CD4-positive, alpha-beta T cell (primary cell): ENCODE data around the gene MINAR2. TPM values are rescaled to one million over a fixed set of nuclear protein-coding genes. Genes with fewer than 3 reads are reported as not detected.

Experiments
- ATAC-seq: fragments of 200-7000 bp; cut with Tn5 transposase; one replicate; pipeline ENCODE4 v1.10.0; 2022; ENCODE audit warnings: mild to moderate bottlenecking; ENCODE audit not compliant: poor library complexity
- CTCF ChIA-PET: fragments of 350-600 bp; sonication (Branson Sonifier 250); formaldehyde crosslinking; loops from one replicate; lab custom pipeline; 2021; ENCODE audit warnings: antibody characterized with exemption, inconsistent platforms; lab: Charles Lee
- POLR2A ChIA-PET: fragments of 350-600 bp; sonication (Branson Sonifier 250); formaldehyde crosslinking; loops from one replicate; lab custom pipeline; 2021; ENCODE audit warnings: antibody characterized with exemption, inconsistent platforms; lab: Charles Lee
- DNase-seq, 14 experiments: peaks; one replicate each; pipeline ENCODE4 v3.0.0-alpha.2; 2013 to 2020; ENCODE audit warnings: mixed read lengths in 2 of 14
- H3K27ac ChIP-seq, 2 donors: one replicate each; pipeline versions ENCODE4 v1.5.1 to v1.7.0; 2013; ENCODE audit warnings: low read length in 2 of 2, low read depth in 1 of 2, mild to moderate bottlenecking in 1 of 2
- H3K27me3 ChIP-seq, 2 experiments: 1 replicate in 1 of 2; 2 replicates in 1 of 2; pipeline versions ENCODE4 v1.6.1 to v1.7.0; 2013; ENCODE audit warnings: low read length in 2 of 2, control low read depth in 1 of 2, mild to moderate bottlenecking in 1 of 2, moderate library complexity in 1 of 2; ENCODE audit not compliant: insufficient read depth in 2 of 2, control insufficient read depth in 1 of 2
- H3K36me3 ChIP-seq: one replicate; pipeline ENCODE4 v1.6.1; 2013; ENCODE audit warnings: low read length, control low read depth; ENCODE audit not compliant: insufficient read depth
- H3K4me1 ChIP-seq: one replicate; pipeline ENCODE4 v1.6.1; 2013; ENCODE audit warnings: low read length, control low read depth; ENCODE audit not compliant: insufficient read depth
- H3K4me3 ChIP-seq: one replicate; pipeline ENCODE4 v1.5.1; 2013; ENCODE audit warnings: mild to moderate bottlenecking, low read length, moderate library complexity
- H3K9me3 ChIP-seq, 2 experiments: 1 replicate in 1 of 2; 2 replicates in 1 of 2; pipeline versions ENCODE4 v1.6.1 to v1.7.0; 2013; ENCODE audit warnings: low read length in 2 of 2, mild to moderate bottlenecking in 2 of 2, control low read depth in 1 of 2, moderate library complexity in 1 of 2; ENCODE audit not compliant: control insufficient read depth in 1 of 2, insufficient read depth in 1 of 2
- H3K27ac Mint-ChIP-seq: one replicate; pipeline ENCODE4 v1.8.0; 2020; ENCODE audit warnings: mixed read lengths
- H3K27me3 Mint-ChIP-seq: one replicate; pipeline ENCODE4 v1.8.0; 2021; ENCODE audit warnings: mixed read lengths
- H3K36me3 Mint-ChIP-seq: one replicate; pipeline ENCODE4 v1.8.0; 2021; ENCODE audit warnings: low read depth, mixed read lengths
- H3K4me1 Mint-ChIP-seq: one replicate; pipeline ENCODE4 v1.8.0; 2021; ENCODE audit warnings: low read depth, mixed read lengths
- H3K4me3 Mint-ChIP-seq: one replicate; pipeline ENCODE4 v1.8.0; 2020; ENCODE audit warnings: mild to moderate bottlenecking, mixed read lengths
- H3K9me3 Mint-ChIP-seq: one replicate; pipeline ENCODE4 v1.8.0; 2020; ENCODE audit warnings: mixed read lengths
- CTCF ChIP-seq: fragments of 200-600 bp; IDR thresholded peaks from one replicate; pipeline ENCODE4 v1.8.0; 2022; ENCODE audit warnings: antibody characterized with exemption, mild to moderate bottlenecking
- intact Hi-C, 2 experiments: fragments of 100-400 bp; cut with DNase I in 1 of 2; cut with micrococcal nuclease in 1 of 2; formaldehyde crosslinking; loops; one replicate each; pipeline versions ENCODE4 v1.15.1 to v1.9.0; 2023 to 2025; cut with DNase I, micrococcal nuclease
- total RNA-seq, 174 experiments: library from RNA in 2 of 174; stranded (reverse) in 2 of 174; gene quantifications; one replicate each; pipeline ENCODE4 v1.2.3 and lab custom pipeline; 2021 to 2026

Gene MINAR2
- total RNA-seq, 2 experiments from 2014 or later: not detected

- Histone ChIP-seq H3K9me3 (peaks cover 0 to 16% of the 10 kb centered on the region in 2 experiments), H3K4me1 (no peaks in the 10 kb centered on the region), H3K27me3 (peaks cover 0 to 4% of the 10 kb centered on the region in 2 experiments), H3K36me3 (no peaks in the 10 kb centered on the region), H3K4me3 (no peak overlapping the region), H3K27ac (no peak overlapping the region)
- Mint-ChIP-seq H3K9me3 (peaks cover 1% of the 10 kb centered on the region), H3K4me3 (no peak overlapping the region), H3K4me1 (no peaks in the 10 kb centered on the region), H3K27ac (no peak overlapping the region), H3K36me3 (no peaks in the 10 kb centered on the region), H3K27me3 (peaks cover 14% of the 10 kb centered on the region)
- intact Hi-C loops: no loop called here
- ChIA-PET POLR2A (no interaction called here), CTCF (no interaction called here)
- DNase-seq: no peak
- no peak for TF ChIP-seq CTCF
- no peak for ATAC-seq
These were observed 59.4 kb downstream of the MINAR2 start for GRCh38 chr5:129807162-129807814.

Other genes starting within 250 kb of the MINAR2 start
- not detected for gene CHSY3, start 156.4 kb downstream of the MINAR2 start, total RNA-seq